Liver (tissue), 9 donors: ENCODE results near the gene ZNF662. TPM values are rescaled to one million over a fixed set of nuclear protein-coding genes. Genes with fewer than 3 reads are reported as not detected.

Experiments
- DNase-seq: peaks from one replicate; pipeline ENCODE4 v3.0.0-alpha.2; 2017; ENCODE audit warnings: low spot score
- H3K27ac ChIP-seq, 2 donors: one replicate each; pipeline ENCODE4 v1.7.0; 2013; ENCODE audit warnings: inconsistent platforms in 2 of 2, low read length in 2 of 2, control low read depth in 1 of 2, low read depth in 1 of 2, mild to moderate bottlenecking in 1 of 2
- H3K27me3 ChIP-seq, 4 donors: one replicate each; pipeline versions ENCODE4 v1.6.1 to v1.7.0; 2013; ENCODE audit warnings: low read length in 3 of 4, inconsistent platforms in 1 of 4, mild to moderate bottlenecking in 1 of 4, moderate library complexity in 1 of 4; ENCODE audit not compliant: control insufficient read depth in 4 of 4, insufficient read depth in 4 of 4
- H3K36me3 ChIP-seq, 4 donors: one replicate each; pipeline versions ENCODE4 v1.6.1 to v1.7.0; 2013; ENCODE audit warnings: low read length in 3 of 4, mild to moderate bottlenecking in 3 of 4, low read depth in 1 of 4, moderate library complexity in 1 of 4; ENCODE audit not compliant: control insufficient read depth in 4 of 4, insufficient read depth in 3 of 4
- H3K4me1 ChIP-seq, 4 donors: one replicate each; pipeline versions ENCODE4 v1.6.1 to v1.7.0; 2013; ENCODE audit warnings: low read length in 3 of 4, mild to moderate bottlenecking in 3 of 4, moderate library complexity in 1 of 4; ENCODE audit not compliant: control insufficient read depth in 4 of 4, insufficient read depth in 4 of 4
- H3K4me3 ChIP-seq, 3 donors: one replicate each; pipeline versions ENCODE4 v1.6.1 to v1.7.0; 2013; ENCODE audit warnings: low read length in 3 of 3, control low read depth in 1 of 3, low read depth in 1 of 3, mild to moderate bottlenecking in 1 of 3
- H3K9ac ChIP-seq, 2 donors: one replicate each; pipeline ENCODE4 v1.7.0; 2013; ENCODE audit warnings: low read length in 2 of 2, mild to moderate bottlenecking in 2 of 2, moderate library complexity in 2 of 2, control low read depth in 1 of 2, low read depth in 1 of 2
- H3K9me3 ChIP-seq, 4 donors: one replicate each; pipeline versions ENCODE4 v1.6.1 to v1.7.0; 2013; ENCODE audit warnings: low read length in 3 of 4; ENCODE audit not compliant: control insufficient read depth in 4 of 4
- ATF3 ChIP-seq: IDR thresholded peaks from 2 replicates; pipeline ENCODE4 v1.6.1; 2016; ENCODE audit warnings: antibody characterized with exemption
- EGR1 ChIP-seq, 2 donors: IDR thresholded peaks; 2 replicates each; pipeline ENCODE4 v1.6.1; 2016 to 2018; ENCODE audit warnings: antibody characterized with exemption in 2 of 2, low read depth in 2 of 2
- FOXA1 ChIP-seq: IDR thresholded peaks from 2 replicates; pipeline ENCODE4 v1.6.1; 2016; ENCODE audit warnings: antibody characterized with exemption
- FOXA2 ChIP-seq: IDR thresholded peaks from 2 replicates; pipeline ENCODE4 v1.6.1; 2016; ENCODE audit warnings: antibody characterized with exemption
- GABPA ChIP-seq, 2 donors: IDR thresholded peaks in 1 of 2; conservative IDR thresholded peaks in 1 of 2; 2 replicates each; pipeline ENCODE4 v1.6.1; 2016; ENCODE audit warnings: antibody characterized with exemption in 2 of 2, mild to moderate bottlenecking in 1 of 2, moderate library complexity in 1 of 2
- HNF4A ChIP-seq, 2 donors: conservative IDR thresholded peaks; 2 replicates each; pipeline ENCODE4 v1.6.1; 2016; ENCODE audit warnings: antibody characterized with exemption in 2 of 2, mild to moderate bottlenecking in 2 of 2
- HNF4G ChIP-seq: IDR thresholded peaks from 2 replicates; pipeline ENCODE4 v1.6.1; 2016; ENCODE audit warnings: antibody characterized with exemption
- JUND ChIP-seq, 2 donors: IDR thresholded peaks; 2 replicates each; pipeline ENCODE4 v1.6.1; 2016; ENCODE audit warnings: antibody characterized with exemption in 2 of 2
- MAX ChIP-seq: IDR thresholded peaks from 2 replicates; pipeline ENCODE4 v1.6.1; 2016; ENCODE audit warnings: antibody characterized with exemption
- NR2F2 ChIP-seq: IDR thresholded peaks from 2 replicates; pipeline ENCODE4 v1.6.1; 2016; ENCODE audit warnings: antibody characterized with exemption
- RAD21 ChIP-seq, 2 donors: IDR thresholded peaks; 2 replicates each; pipeline ENCODE4 v1.6.1; 2016; ENCODE audit warnings: antibody characterized with exemption in 2 of 2, mild to moderate bottlenecking in 2 of 2
- RXRA ChIP-seq, 2 donors: IDR thresholded peaks; 2 replicates each; pipeline ENCODE4 v1.6.1; 2017 to 2018; ENCODE audit warnings: antibody characterized with exemption in 2 of 2, mild to moderate bottlenecking in 1 of 2
- SP1 ChIP-seq: IDR thresholded peaks from 2 replicates; pipeline ENCODE4 v1.6.1; 2018; ENCODE audit warnings: antibody characterized with exemption, mild to moderate bottlenecking
- TAF1 ChIP-seq: conservative IDR thresholded peaks from 2 replicates; pipeline ENCODE4 v1.6.1; 2016; ENCODE audit warnings: antibody characterized with exemption, mild to moderate bottlenecking
- YY1 ChIP-seq: IDR thresholded peaks from 2 replicates; pipeline ENCODE4 v1.6.1; 2016; ENCODE audit warnings: antibody characterized with exemption, mild to moderate bottlenecking
- ZBTB33 ChIP-seq: IDR thresholded peaks from 2 replicates; pipeline ENCODE4 v1.6.1; 2016; ENCODE audit warnings: antibody characterized with exemption
- WGBS: extraction: QIAGEN DNeasy Blood & Tissue Kit; methylation state at CpG from one replicate; pipeline ENCODE4 v1.1.7; 2013; 5-methylcytosine and 5-hydroxymethylcytosine counted together
- polyA plus RNA-seq, 2 donors: library from polyadenylated mRNA; stranded (reverse) in 1 of 2; unstranded in 1 of 2; fragments of 200-250 nt in 1 of 2; fragments of >200 nt in 1 of 2; fragmentation: Nextera tagmentation in 1 of 2; extraction: Ambion mirVana in 1 of 2; gene quantifications; one replicate each; pipeline versions ENCODE4 v1.2.1 to v1.2.3, GENCODE V29; 2013 to 2015
- total RNA-seq, 2 donors: library from RNA; depleted of rRNA; stranded (reverse); fragments of >200 nt; gene quantifications; one replicate each; pipeline ENCODE4 v1.2.3, GENCODE V29; 2014
- TF ChIP-seq, protein P1 (sequence below): IDR thresholded peaks from 2 replicates; pipeline ENCODE4 v1.6.1; 2016; ENCODE audit warnings: antibody characterized with exemption, mild to moderate bottlenecking
- donor health status: healthy.
- donor health status: healthy.
- donor health status: healthy.
- donor health status: healthy.
- donor health status: healthy.

ZNF662 gene
- total and polyA plus RNA-seq, 4 donors: 2.2 to 3.9 (median 2.6) TPM

GRCh38 chr3:42867138-42867537 lies 38.8 kb upstream of the ZNF662 start:
- Histone ChIP-seq H3K9ac (no peak overlapping the region), H3K4me3 (no peak overlapping the region), H3K27me3 (no peaks in the 10 kb centered on the region), H3K4me1 (peaks cover 2 to 33% (median 23%) of the 10 kb centered on the region in 4 donors), H3K9me3 (no peaks in the 10 kb centered on the region), H3K36me3 (no peaks in the 10 kb centered on the region), H3K27ac (peak overlapping the region; percentile 65 to 76)
- 56% methylated on average over 7 of the region's 7 CpGs for WGBS
- TF ChIP-seq FOXA1 (no peak), NR2F2 (no peak), TAF1 (no peak), RAD21 (IDR thresholded peaks at IDR 0.05) (no peak), JUND (IDR thresholded peaks at IDR 0.05) (no peak), EGR1 (IDR thresholded peaks at IDR 0.05; ENCODE audit: low read depth in 2 of 2) (no peak), ZBTB33 (no peak), SP1 (peak; percentile 56), HNF4A (conservative IDR thresholded peaks at IDR 0.05) (peak; percentile 37 to 46), HNF4G (no peak), ATF3 (no peak), RXRA (IDR thresholded peaks at IDR 0.05) (peak; percentile 33 to 34), YY1 (peak; percentile 41), FOXA2 (no peak), GABPA (IDR thresholded peaks at IDR 0.05 in 1 of 2, conservative IDR thresholded peaks at IDR 0.05 in 1 of 2) (no peak)
- TF ChIP-seq, protein P1, sequence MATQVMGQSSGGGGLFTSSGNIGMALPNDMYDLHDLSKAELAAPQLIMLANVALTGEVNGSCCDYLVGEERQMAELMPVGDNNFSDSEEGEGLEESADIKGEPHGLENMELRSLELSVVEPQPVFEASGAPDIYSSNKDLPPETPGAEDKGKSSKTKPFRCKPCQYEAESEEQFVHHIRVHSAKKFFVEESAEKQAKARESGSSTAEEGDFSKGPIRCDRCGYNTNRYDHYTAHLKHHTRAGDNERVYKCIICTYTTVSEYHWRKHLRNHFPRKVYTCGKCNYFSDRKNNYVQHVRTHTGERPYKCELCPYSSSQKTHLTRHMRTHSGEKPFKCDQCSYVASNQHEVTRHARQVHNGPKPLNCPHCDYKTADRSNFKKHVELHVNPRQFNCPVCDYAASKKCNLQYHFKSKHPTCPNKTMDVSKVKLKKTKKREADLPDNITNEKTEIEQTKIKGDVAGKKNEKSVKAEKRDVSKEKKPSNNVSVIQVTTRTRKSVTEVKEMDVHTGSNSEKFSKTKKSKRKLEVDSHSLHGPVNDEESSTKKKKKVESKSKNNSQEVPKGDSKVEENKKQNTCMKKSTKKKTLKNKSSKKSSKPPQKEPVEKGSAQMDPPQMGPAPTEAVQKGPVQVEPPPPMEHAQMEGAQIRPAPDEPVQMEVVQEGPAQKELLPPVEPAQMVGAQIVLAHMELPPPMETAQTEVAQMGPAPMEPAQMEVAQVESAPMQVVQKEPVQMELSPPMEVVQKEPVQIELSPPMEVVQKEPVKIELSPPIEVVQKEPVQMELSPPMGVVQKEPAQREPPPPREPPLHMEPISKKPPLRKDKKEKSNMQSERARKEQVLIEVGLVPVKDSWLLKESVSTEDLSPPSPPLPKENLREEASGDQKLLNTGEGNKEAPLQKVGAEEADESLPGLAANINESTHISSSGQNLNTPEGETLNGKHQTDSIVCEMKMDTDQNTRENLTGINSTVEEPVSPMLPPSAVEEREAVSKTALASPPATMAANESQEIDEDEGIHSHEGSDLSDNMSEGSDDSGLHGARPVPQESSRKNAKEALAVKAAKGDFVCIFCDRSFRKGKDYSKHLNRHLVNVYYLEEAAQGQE: no peak
- no peak for DNase-seq

DNA sequence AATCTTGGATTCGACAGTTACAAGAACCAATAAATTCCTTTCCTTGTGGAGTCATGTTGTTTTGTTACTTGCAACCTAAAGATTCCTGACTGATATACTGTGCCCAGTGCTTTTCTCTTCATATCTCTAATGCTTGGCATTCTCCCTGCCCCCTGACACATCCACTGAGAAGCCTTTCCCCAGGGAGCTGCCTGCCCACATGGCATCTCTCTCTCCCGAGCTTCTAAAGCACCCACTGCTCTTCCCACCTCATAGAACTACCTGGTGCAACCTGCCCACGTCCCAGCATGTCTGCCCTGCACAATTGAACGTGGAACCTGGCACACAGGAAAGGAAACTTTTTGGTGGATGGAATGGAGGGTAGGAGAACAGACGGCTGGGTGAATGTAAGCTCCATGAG lies 37.1 kb upstream of the ZNF662 start:
- Histone ChIP-seq H3K27ac (no peak overlapping the region), H3K4me1 (peaks cover 2 to 34% (median 26%) of the 10 kb centered on the region in 4 donors), H3K36me3 (no peaks in the 10 kb centered on the region), H3K4me3 (no peak overlapping the region), H3K9ac (no peak overlapping the region), H3K27me3 (no peaks in the 10 kb centered on the region), H3K9me3 (no peaks in the 10 kb centered on the region)
- DNase-seq: no peak
- 82% methylated on average over 5 of the region's 5 CpGs for WGBS
- no peak for TF ChIP-seq GABPA (IDR thresholded peaks at IDR 0.05 in 1 of 2, conservative IDR thresholded peaks at IDR 0.05 in 1 of 2)
- no peak for TF ChIP-seq MAX
- no peak for TF ChIP-seq NR2F2
